WTC11 (cell line): ENCODE results near the gene CFL1.

Experiments used
- ATF1 ChIP-seq: sonication (generic); formaldehyde crosslinking; IDR thresholded peaks from 2 replicates; pipeline ENCODE4 v1.8.1; 2023; ENCODE audit warnings: mild to moderate bottlenecking, moderate library complexity, missing genetic modification reagents
- CTCF ChIP-seq: fragments of 200-600 bp; IDR thresholded peaks from 2 replicates; pipeline ENCODE4 v1.8.0; 2022; ENCODE audit warnings: antibody characterized with exemption
- JUN ChIP-seq: sonication (generic); formaldehyde crosslinking; IDR thresholded peaks from 2 replicates; pipeline ENCODE4 v1.8.0; 2023; ENCODE audit warnings: mild to moderate bottlenecking, missing genetic modification reagents
- PREB ChIP-seq: sonication (generic); formaldehyde crosslinking; IDR thresholded peaks from 2 replicates; pipeline ENCODE4 v1.8.1; 2022; ENCODE audit warnings: mild to moderate bottlenecking, missing genetic modification reagents, moderate library complexity, borderline replicate concordance
- PRRX2 ChIP-seq: fragments of 250-450 bp; sonication (Bioruptor Pico); IDR thresholded peaks from 2 replicates; pipeline ENCODE4 v1.8.0; 2021; ENCODE audit warnings: mild to moderate bottlenecking
- TEAD4 ChIP-seq: sonication (generic); formaldehyde crosslinking; IDR thresholded peaks from 2 replicates; pipeline ENCODE4 v1.8.0; 2022; ENCODE audit warnings: mild to moderate bottlenecking, missing genetic modification reagents
- ZMAT4 ChIP-seq: fragments of 250-450 bp; sonication (Bioruptor Pico); IDR thresholded peaks from 2 replicates; pipeline ENCODE4 v1.9.0; 2021; ENCODE audit warnings: mild to moderate bottlenecking

GRCh38 chr11:65809496-65809895, 48.5 kb downstream of the CFL1 start:
- TF ChIP-seq CTCF: no peak
- TF ChIP-seq PREB (CRISPR knock-in tag): no peak
- TF ChIP-seq PRRX2 (CRISPR knock-in tag): no peak
- no peak for TF ChIP-seq TEAD4 (CRISPR knock-in tag)
- no peak for TF ChIP-seq ATF1 (CRISPR knock-in tag)
- TF ChIP-seq ZMAT4: no peak
- TF ChIP-seq JUN (CRISPR knock-in tag): no peak
